Measurements from ENCODE around the gene BMPER.

BMPER gene

GRCh38 chr7:33973231-33974015 is 68.1 kb downstream of the BMPER start:
- ATAC-seq = peak; percentile 55
- TF ChIP-seq ISL1 (CRISPR knock-in tag; IDR thresholded peaks at IDR 0.05) = no peak
- no peak for TF ChIP-seq GLIS3 (CRISPR knock-in tag; IDR thresholded peaks at IDR 0.05)
- TF ChIP-seq RARB (CRISPR knock-in tag; IDR thresholded peaks at IDR 0.05) = no peak
- no peak for TF ChIP-seq ZNF70 (CRISPR knock-in tag; IDR thresholded peaks at IDR 0.05)
- TF ChIP-seq ZNF8 (CRISPR knock-in tag; IDR thresholded peaks at IDR 0.05) = no peak
- TF ChIP-seq PPARA (CRISPR knock-in tag; IDR thresholded peaks at IDR 0.05; ENCODE audit: borderline replicate concordance) = no peak
- TF ChIP-seq ZNF565 (CRISPR knock-in tag; conservative IDR thresholded peaks at IDR 0.05; ENCODE audit: low read depth) = no peak
- no peak for TF ChIP-seq SNAI2 (CRISPR knock-in tag; IDR thresholded peaks at IDR 0.05)
- no peak for TF ChIP-seq ESRRG (CRISPR knock-in tag; IDR thresholded peaks at IDR 0.05)
- TF ChIP-seq, protein P1, sequence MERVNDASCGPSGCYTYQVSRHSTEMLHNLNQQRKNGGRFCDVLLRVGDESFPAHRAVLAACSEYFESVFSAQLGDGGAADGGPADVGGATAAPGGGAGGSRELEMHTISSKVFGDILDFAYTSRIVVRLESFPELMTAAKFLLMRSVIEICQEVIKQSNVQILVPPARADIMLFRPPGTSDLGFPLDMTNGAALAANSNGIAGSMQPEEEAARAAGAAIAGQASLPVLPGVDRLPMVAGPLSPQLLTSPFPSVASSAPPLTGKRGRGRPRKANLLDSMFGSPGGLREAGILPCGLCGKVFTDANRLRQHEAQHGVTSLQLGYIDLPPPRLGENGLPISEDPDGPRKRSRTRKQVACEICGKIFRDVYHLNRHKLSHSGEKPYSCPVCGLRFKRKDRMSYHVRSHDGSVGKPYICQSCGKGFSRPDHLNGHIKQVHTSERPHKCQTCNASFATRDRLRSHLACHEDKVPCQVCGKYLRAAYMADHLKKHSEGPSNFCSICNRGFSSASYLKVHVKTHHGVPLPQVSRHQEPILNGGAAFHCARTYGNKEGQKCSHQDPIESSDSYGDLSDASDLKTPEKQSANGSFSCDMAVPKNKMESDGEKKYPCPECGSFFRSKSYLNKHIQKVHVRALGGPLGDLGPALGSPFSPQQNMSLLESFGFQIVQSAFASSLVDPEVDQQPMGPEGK (CRISPR knock-in tag; IDR thresholded peaks at IDR 0.05; ENCODE audit: borderline replicate concordance) = no peak
- TF ChIP-seq ZFP3 (CRISPR knock-in tag; IDR thresholded peaks at IDR 0.05) = no peak
- TF ChIP-seq CSRNP3 (CRISPR knock-in tag; IDR thresholded peaks at IDR 0.05) = no peak

DNA sequence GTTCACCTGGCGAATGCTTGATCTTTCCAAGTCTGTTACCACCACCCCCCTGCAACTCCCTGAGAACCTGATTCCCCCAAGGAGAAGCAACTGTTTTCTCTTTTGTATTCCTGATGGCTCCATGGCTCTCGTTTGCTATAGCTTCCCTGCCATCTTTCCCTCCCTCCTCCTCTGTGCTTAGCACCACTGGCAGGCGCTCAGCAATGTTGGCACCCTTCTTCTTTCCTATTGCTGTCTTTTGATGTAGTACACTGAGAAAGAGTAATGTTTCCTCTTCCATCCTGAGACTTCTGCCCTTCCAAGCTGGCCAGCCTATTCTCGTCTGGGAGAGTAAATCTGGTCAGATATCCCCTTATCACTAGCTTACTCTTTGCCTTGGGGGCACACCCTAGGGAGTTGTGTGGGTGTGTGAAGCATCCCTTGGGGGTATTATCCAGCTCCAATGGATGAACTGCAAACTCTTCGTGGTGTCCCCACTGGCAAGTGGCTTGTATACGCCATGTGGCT is 74.0 kb downstream of the BMPER start:
- TF ChIP-seq CSDC2 (CRISPR knock-in tag; IDR thresholded peaks at IDR 0.05) = 0 out of 2 replicates have a peak, but pooled peaks have one; percentile 15
- no peak for TF ChIP-seq GLIS3 (CRISPR knock-in tag; IDR thresholded peaks at IDR 0.05)
- ATAC-seq = no peak; the same call in 1 of the 3 replicates

GRCh38 chr7:33979807-33980355 is 74.5 kb downstream of the BMPER start:
- ATAC-seq = peak; percentile 89
- TF ChIP-seq TCF4 (CRISPR knock-in tag; IDR thresholded peaks at IDR 0.05; ENCODE audit: borderline replicate concordance) = no peak
- TF ChIP-seq RARB (CRISPR knock-in tag; IDR thresholded peaks at IDR 0.05) = no peak; the same call in 1 of the 2 replicates
- no peak for TF ChIP-seq ARNTL (CRISPR knock-in tag; IDR thresholded peaks at IDR 0.05; ENCODE audit: borderline replicate concordance, low read depth)
- TF ChIP-seq ZC3H10 (CRISPR knock-in tag; IDR thresholded peaks at IDR 0.05) = no peak
- no peak for TF ChIP-seq CSRNP3 (CRISPR knock-in tag; IDR thresholded peaks at IDR 0.05)
- peak; percentile 58; the same call in 1 of the 2 replicates for TF ChIP-seq TOX (CRISPR knock-in tag; IDR thresholded peaks at IDR 0.05; ENCODE audit: borderline replicate concordance)
- TF ChIP-seq SNAI2 (CRISPR knock-in tag; IDR thresholded peaks at IDR 0.05) = no peak
- no peak for TF ChIP-seq TSHZ2 (CRISPR knock-in tag; IDR thresholded peaks at IDR 0.05)
- TF ChIP-seq ZNF70 (CRISPR knock-in tag; IDR thresholded peaks at IDR 0.05) = no peak
- TF ChIP-seq ZFP3 (CRISPR knock-in tag; IDR thresholded peaks at IDR 0.05) = no peak; the same call in 1 of the 2 replicates
- no peak for TF ChIP-seq PPARA (CRISPR knock-in tag; IDR thresholded peaks at IDR 0.05; ENCODE audit: borderline replicate concordance)
- TF ChIP-seq, protein P1 (CRISPR knock-in tag; IDR thresholded peaks at IDR 0.05; ENCODE audit: borderline replicate concordance) = 0 out of 2 replicates have a peak, but pooled peaks have one; percentile 45
- no peak for TF ChIP-seq ZNF8 (CRISPR knock-in tag; IDR thresholded peaks at IDR 0.05)
- no peak for TF ChIP-seq OSR1 (CRISPR knock-in tag; IDR thresholded peaks at IDR 0.05)
- TF ChIP-seq ISL1 (CRISPR knock-in tag; IDR thresholded peaks at IDR 0.05) = peak; percentile 98
- TF ChIP-seq ZNF565 (CRISPR knock-in tag; conservative IDR thresholded peaks at IDR 0.05; ENCODE audit: low read depth) = no peak
- TF ChIP-seq ESRRG (CRISPR knock-in tag; IDR thresholded peaks at IDR 0.05) = no peak
- no peak for TF ChIP-seq ZFP30 (CRISPR knock-in tag; IDR thresholded peaks at IDR 0.05)
- TF ChIP-seq POU6F1 (CRISPR knock-in tag; IDR thresholded peaks at IDR 0.05; ENCODE audit: borderline replicate concordance, low read depth) = no peak
- TF ChIP-seq BACH2 (CRISPR knock-in tag; IDR thresholded peaks at IDR 0.05; ENCODE audit: borderline replicate concordance) = no peak
- TF ChIP-seq CREB5 (CRISPR knock-in tag; IDR thresholded peaks at IDR 0.05; ENCODE audit: low read depth) = peak; percentile 83; the same call in 1 of the 2 replicates

Data from SK-N-SH treated with all-trans-retinoic acid at 6 μM for 48 hours (cell line).